Gastrocnemius medialis (tissue), 4 donors: ENCODE data around the gene AGK. TPM values are rescaled to one million over a fixed set of nuclear protein-coding genes. Genes with fewer than 3 reads are reported as not detected.
A peak's percentile ranks its signal among the peaks of the same experiment; 100 is the strongest.

ENCODE experiments used
- ATAC-seq, 2 donors: fragments of 150-250 bp; one replicate each; pipeline ENCODE4 v1.9.1; 2016
- DNase-seq, 2 donors: peaks; one replicate each; pipeline ENCODE4 v3.0.0-alpha.2; 2019
- H3K27ac ChIP-seq, 4 donors: fragments of 200-600 bp; sonication (generic); 1 replicate in 1 of 4; 2 replicates in 3 of 4; pipeline ENCODE4 v1.5.1; 2016 to 2018; ENCODE audit warnings: mild to moderate bottlenecking in 2 of 4, moderate library complexity in 1 of 4
- H3K27me3 ChIP-seq, 3 donors: fragments of 200-600 bp; sonication (generic) in 2 of 3; 1 replicate in 1 of 3; 2 replicates in 2 of 3; pipeline versions ENCODE4 v1.5.1 to v1.6.0; 2016 to 2019; ENCODE audit warnings: mild to moderate bottlenecking in 1 of 3, moderate library complexity in 1 of 3
- H3K36me3 ChIP-seq, 2 donors: fragments of 200-600 bp; sonication (generic) in 1 of 2; one replicate each; pipeline ENCODE4 v1.5.1; 2017 to 2018
- H3K4me1 ChIP-seq, 2 donors: fragments of 200-600 bp; sonication (generic) in 1 of 2; one replicate each; pipeline ENCODE4 v1.5.1; 2016 to 2017; ENCODE audit warnings: mild to moderate bottlenecking in 2 of 2
- H3K4me3 ChIP-seq, 4 donors: fragments of 200-600 bp; sonication (generic) in 3 of 4; 1 replicate in 1 of 4; 2 replicates in 3 of 4; pipeline ENCODE4 v1.5.1; 2016 to 2019; ENCODE audit warnings: mild to moderate bottlenecking in 2 of 4
- H3K9me3 ChIP-seq, 3 donors: fragments of 200-600 bp; sonication (generic) in 2 of 3; 1 replicate in 1 of 3; 2 replicates in 2 of 3; pipeline ENCODE4 v1.5.1; 2016 to 2019
- CTCF ChIP-seq, 5 experiments: fragments of 450-650 bp in 3 of 5; fragments of 200-600 bp in 2 of 5; sonication (generic) in 2 of 5; IDR thresholded peaks in 4 of 5; conservative IDR thresholded peaks in 1 of 5; 1 replicate in 4 of 5; 2 replicates in 1 of 5; pipeline ENCODE4 v1.5.1; 2016 to 2019; ENCODE audit warnings: antibody characterized with exemption in 5 of 5, mild to moderate bottlenecking in 3 of 5, moderate library complexity in 3 of 5
- POLR2A ChIP-seq, 2 donors: fragments of 450-650 bp; IDR thresholded peaks; one replicate each; pipeline ENCODE4 v1.6.1; 2017; ENCODE audit warnings: antibody characterized with exemption in 2 of 2, mild to moderate bottlenecking in 2 of 2, moderate library complexity in 2 of 2
- in situ Hi-C, 4 donors: fragments of 200-750 bp; cut with MboI; loops; one replicate each; pipeline versions ENCODE4 v1.15.0 to v1.8.0; 2017; ENCODE audit warnings: low sequenced_read_pairs in 4 of 4
- intact Hi-C: fragments of 100-400 bp; cut with DNase I; formaldehyde crosslinking; loops from one replicate; pipeline ENCODE4 v1.15.1; 2023; ENCODE audit warnings: low total_unique reads
- total RNA-seq, 4 donors: library from RNA; depleted of rRNA; stranded (reverse); fragments of >200 nt; gene quantifications; one replicate each; pipeline versions ENCODE4 v1.1.0 to v1.2.3, GENCODE V29; 2016

AGK gene, protein sequence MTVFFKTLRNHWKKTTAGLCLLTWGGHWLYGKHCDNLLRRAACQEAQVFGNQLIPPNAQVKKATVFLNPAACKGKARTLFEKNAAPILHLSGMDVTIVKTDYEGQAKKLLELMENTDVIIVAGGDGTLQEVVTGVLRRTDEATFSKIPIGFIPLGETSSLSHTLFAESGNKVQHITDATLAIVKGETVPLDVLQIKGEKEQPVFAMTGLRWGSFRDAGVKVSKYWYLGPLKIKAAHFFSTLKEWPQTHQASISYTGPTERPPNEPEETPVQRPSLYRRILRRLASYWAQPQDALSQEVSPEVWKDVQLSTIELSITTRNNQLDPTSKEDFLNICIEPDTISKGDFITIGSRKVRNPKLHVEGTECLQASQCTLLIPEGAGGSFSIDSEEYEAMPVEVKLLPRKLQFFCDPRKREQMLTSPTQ
- 10 to 100 TPM in 2 of 4 donors, 1 to 10 TPM in 2; 6.5 to 17.1 (median 11.5) TPM for total RNA-seq

- peak within 1 kb of the TSS; percentile 72 to 86 (median 78) for H3K4me3 ChIP-seq
- H3K4me1 ChIP-seq: peaks cover 14 to 17% of the 10 kb centered on the region in 2 donors
- intact Hi-C loops (no loop called here), in situ Hi-C loops (no loop called here)
- ATAC-seq (peak; percentile 77 to 93), DNase-seq (peak; percentile 36 to 52)
- no peak for TF ChIP-seq CTCF (IDR thresholded peaks at IDR 0.05 in 4 of 5, conservative IDR thresholded peaks at IDR 0.05 in 1 of 5)
- TF ChIP-seq POLR2A (IDR thresholded peaks at IDR 0.05): peak in 1 of 2 donors; percentile 28
- no peaks in the 10 kb centered on the region for H3K27me3 ChIP-seq
- H3K27ac ChIP-seq: peak within 1 kb of the TSS; percentile 59 to 85 (median 72)
- peaks cover 0 to 6% of the 10 kb centered on the region in 2 donors for H3K36me3 ChIP-seq
- no peaks in the 10 kb centered on the region for H3K9me3 ChIP-seq
Measured at GRCh38 chr7:141551094-141551781, at the start of gene AGK. Gene AGK (plus strand): TSS chr7:141551410. CDS start chr7:141555467, 4,057 bp downstream.

DNA sequence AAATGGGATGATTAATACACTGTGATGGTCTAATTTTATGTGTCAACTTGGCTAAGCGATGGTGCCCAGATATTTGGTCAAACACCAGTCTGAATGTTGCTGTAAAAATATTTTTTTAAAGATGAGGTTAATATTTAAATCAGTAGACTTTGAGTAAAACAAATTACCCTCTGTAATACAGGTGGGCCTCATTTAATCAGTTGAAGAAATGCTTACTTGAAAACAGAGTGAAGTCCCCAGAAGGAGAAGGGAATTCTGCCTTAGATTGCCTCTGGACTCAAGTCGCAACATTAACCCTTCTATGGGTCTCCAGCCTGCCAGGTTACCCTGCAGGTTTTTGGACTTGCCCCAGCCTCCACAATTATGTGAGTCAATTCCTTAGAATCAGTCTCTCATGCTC lies 49.8 kb upstream of the AGK start:
- H3K9me3 ChIP-seq: no peaks in the 10 kb centered on the region
- no peak overlapping the region for H3K27ac ChIP-seq
- in situ Hi-C loops (no loop called here), intact Hi-C loops (no loop called here)
- H3K27me3 ChIP-seq: no peaks in the 10 kb centered on the region
- no peak overlapping the region for H3K4me3 ChIP-seq
- TF ChIP-seq CTCF (IDR thresholded peaks at IDR 0.05 in 4 of 5, conservative IDR thresholded peaks at IDR 0.05 in 1 of 5): no peak
- TF ChIP-seq POLR2A (IDR thresholded peaks at IDR 0.05): no peak
- no peaks in the 10 kb centered on the region for H3K36me3 ChIP-seq
- no peak for DNase-seq
- ATAC-seq: no peak
- H3K4me1 ChIP-seq: peaks cover 0 to 15% of the 10 kb centered on the region in 2 donors

- peaks cover 0 to 23% (median 3%) of the 10 kb centered on the region in 3 donors for H3K27me3 ChIP-seq
- ATAC-seq (peak in 1 of 2 donors; percentile 46), DNase-seq (no peak)
- H3K9me3 ChIP-seq: no peaks in the 10 kb centered on the region
- TF ChIP-seq POLR2A (IDR thresholded peaks at IDR 0.05): no peak
- no peak for TF ChIP-seq CTCF (IDR thresholded peaks at IDR 0.05 in 4 of 5, conservative IDR thresholded peaks at IDR 0.05 in 1 of 5)
- intact Hi-C loops (no loop called here), in situ Hi-C loops (no loop called here)
- H3K36me3 ChIP-seq: no peaks in the 10 kb centered on the region
- H3K27ac ChIP-seq: no peak overlapping the region
- peaks cover 4 to 5% of the 10 kb centered on the region in 2 donors for H3K4me1 ChIP-seq
- H3K4me3 ChIP-seq: peak overlapping the region; percentile 30 to 59 (median 46)
Measured at GRCh38 chr7:141511316-141511675, 39.9 kb upstream of the AGK start.

GRCh38 chr7:141511676-141512396 lies 39.4 kb upstream of the AGK start:
- H3K4me1 ChIP-seq: peaks cover 4 to 5% of the 10 kb centered on the region in 2 donors
- H3K9me3 ChIP-seq: no peaks in the 10 kb centered on the region
- intact Hi-C loops: no loop called here
- H3K36me3 ChIP-seq: no peaks in the 10 kb centered on the region
- in situ Hi-C loops: no loop called here
- H3K27me3 ChIP-seq: peaks cover 0 to 23% (median 3%) of the 10 kb centered on the region in 3 donors
- ATAC-seq (peak; percentile 69 to 71), DNase-seq (no peak)
- H3K4me3 ChIP-seq: peak overlapping the region; percentile 30 to 59 (median 46)
- TF ChIP-seq POLR2A (IDR thresholded peaks at IDR 0.05): no peak
- TF ChIP-seq CTCF (IDR thresholded peaks at IDR 0.05 in 4 of 5, conservative IDR thresholded peaks at IDR 0.05 in 1 of 5): no peak
- no peak overlapping the region for H3K27ac ChIP-seq
